ENCODE data around the gene YLPM1.

YLPM1 gene

GRCh38 chr14:74879427-74880182 is 116.5 kb downstream of the YLPM1 start:
- FAIRE-seq, result no peak

- FAIRE-seq, result no peak
Measured at GRCh38 chr14:74881431-74882102, 118.5 kb downstream of the YLPM1 start, which contains the start of gene DLST. TSS of gene DLST (plus strand) at chr14:74881916. CDS start at chr14:74881954, 38 bp downstream.

GRCh38 chr14:74882103-74882920 is 119.2 kb downstream of the YLPM1 start:
- no peak for FAIRE-seq
